KOPT-K1 (cell line): Measurements from ENCODE around the gene ZNF668.

Experiments
- H3K27ac ChIP-seq: fragments of 200-600 bp; sonication (generic); 2 replicates; pipeline ENCODE4 v1.5.1; 2016; ENCODE audit warnings: antibody characterized with exemption, mild to moderate bottlenecking, low read depth, low read length; ENCODE audit not compliant: poor library complexity, severe bottlenecking
- H3K36me3 ChIP-seq: fragments of 200-600 bp; sonication (generic); 2 replicates; pipeline ENCODE4 v1.5.1; 2017; ENCODE audit warnings: antibody characterized with exemption, mild to moderate bottlenecking, low read length, moderate library complexity; ENCODE audit not compliant: insufficient read depth
- H3K9me3 ChIP-seq: fragments of 200-600 bp; sonication (generic); 2 replicates; pipeline ENCODE4 v1.5.1; 2017; ENCODE audit warnings: antibody characterized with exemption, low read length, mild to moderate bottlenecking; ENCODE audit not compliant: insufficient read depth, poor library complexity, severe bottlenecking

The ZNF668 gene

DNA sequence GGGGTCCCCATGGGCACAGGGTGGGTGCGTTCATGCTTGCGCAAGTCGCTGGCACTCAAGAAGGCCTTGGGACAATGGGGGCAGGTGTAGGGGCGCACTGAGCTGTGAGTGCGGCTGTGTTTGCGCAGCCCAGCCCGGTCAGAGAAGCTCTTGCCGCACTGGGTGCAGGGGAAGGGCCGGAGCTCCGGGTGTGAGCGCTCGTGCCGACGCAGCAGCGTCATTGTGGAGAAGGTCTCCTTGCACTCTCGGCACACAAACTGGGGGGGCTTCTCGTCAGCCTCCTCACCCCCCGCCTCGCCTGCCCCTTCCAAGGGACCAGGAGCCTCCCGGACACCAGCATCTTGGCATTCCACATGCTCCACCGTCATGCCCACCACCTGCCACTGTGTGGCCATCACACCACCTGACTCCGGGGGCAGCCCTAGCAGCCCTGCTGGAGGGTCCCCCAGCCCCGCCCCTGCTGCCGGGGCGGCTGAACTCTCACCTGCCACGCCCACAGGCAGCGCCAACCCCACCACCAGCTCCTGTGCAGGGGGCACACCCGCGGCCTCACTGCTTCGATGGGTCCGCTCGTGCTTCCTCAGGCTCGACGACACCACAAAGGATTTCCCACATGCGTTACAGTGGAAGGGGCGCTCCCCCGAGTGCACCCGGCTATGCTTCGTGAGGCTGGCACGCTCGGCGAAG, 12.8 kb downstream of the ZNF668 start:
- Histone ChIP-seq H3K9me3 (no peaks in the 10 kb centered on the region), H3K36me3 (peaks cover 55% of the 10 kb centered on the region), H3K27ac (no peak overlapping the region)

- H3K36me3 ChIP-seq: peaks cover 22% of the 10 kb centered on the region
- no peak overlapping the region for H3K27ac ChIP-seq
- H3K9me3 ChIP-seq: no peaks in the 10 kb centered on the region
Measured at GRCh38 chr16:31055613-31056012, 18.4 kb downstream of the ZNF668 start.

GRCh38 chr16:31052114-31052513, 21.9 kb downstream of the ZNF668 start:
- H3K27ac ChIP-seq: no peak overlapping the region
- no peaks in the 10 kb centered on the region for H3K9me3 ChIP-seq
- no peaks in the 10 kb centered on the region for H3K36me3 ChIP-seq

DNA sequence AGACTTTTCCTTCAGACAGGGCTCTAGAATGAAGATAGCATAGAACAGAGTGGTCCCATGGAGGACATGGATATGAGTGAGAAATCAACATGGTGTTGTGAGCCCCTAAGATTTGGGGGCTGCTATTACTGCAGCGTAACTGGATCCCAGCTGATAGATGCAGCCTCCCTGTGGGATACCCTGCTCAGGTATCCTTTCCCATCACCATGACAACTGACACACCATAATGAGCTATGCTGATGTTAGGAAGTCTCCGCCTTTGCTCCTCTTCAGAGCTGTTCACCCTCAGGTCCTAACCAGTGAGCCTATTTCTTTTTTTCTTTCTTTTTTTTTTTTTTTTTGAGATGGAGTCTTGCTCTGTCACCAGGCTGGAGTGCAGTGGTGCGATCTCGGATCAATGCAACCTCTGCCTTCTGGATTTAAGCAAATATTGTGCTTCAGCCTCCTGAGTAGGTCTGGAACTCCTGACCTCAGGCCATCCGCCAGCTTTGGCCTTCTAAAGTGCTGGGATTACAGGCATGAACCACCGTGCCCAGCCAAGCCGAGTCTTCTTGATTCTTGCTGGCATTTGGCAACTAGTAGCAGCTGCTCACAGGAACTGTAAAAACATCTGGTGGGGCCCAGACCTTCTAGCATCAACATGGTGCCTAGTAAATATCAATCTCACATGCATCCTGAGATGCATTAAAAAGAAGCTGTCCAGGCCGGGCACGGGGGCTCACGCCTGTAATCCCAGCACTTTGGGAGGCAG, 23.6 kb downstream of the ZNF668 start:
- Histone ChIP-seq H3K9me3 (no peaks in the 10 kb centered on the region), H3K27ac (no peak overlapping the region), H3K36me3 (no peaks in the 10 kb centered on the region)

DNA sequence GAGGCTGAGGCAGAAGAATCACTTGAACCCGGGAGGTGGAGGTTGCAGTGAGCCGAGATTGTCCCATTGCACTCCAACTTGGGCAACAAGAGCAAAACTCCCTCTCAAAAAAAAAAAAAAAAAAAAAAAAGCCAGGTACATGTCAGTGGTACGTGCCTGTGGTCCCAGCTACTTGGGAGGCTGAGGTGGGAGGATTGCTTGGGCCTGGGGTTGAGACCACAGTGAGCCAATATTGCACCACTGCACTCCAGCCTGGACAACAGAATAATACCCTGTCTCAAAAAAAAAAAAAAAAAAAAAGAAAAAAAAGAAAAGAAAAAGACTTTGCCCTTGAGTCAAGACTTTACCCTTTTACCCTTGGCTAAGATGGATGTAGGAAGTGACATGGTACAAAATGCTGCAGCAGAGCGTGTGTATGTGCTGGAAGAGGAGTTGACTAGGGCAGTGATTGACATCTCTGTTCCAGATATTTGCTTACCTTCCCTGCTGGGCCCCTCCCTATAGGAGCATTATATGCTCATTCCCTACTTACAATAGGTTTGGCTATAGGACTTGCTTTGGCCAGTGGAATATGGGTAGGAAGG, 30.1 kb downstream of the ZNF668 start:
- no peaks in the 10 kb centered on the region for H3K9me3 ChIP-seq
- no peak overlapping the region for H3K27ac ChIP-seq
- peaks cover 15% of the 10 kb centered on the region; the same call in 1 of the 2 replicates for H3K36me3 ChIP-seq

- Histone ChIP-seq H3K27ac (no peak overlapping the region), H3K9me3 (no peaks in the 10 kb centered on the region), H3K36me3 (peaks cover 18% of the 10 kb centered on the region; the same call in 1 of the 2 replicates)
Measured at GRCh38 chr16:31043352-31043751, 30.7 kb downstream of the ZNF668 start.

- Histone ChIP-seq H3K9me3 (no peaks in the 10 kb centered on the region), H3K27ac (no peak overlapping the region), H3K36me3 (peaks cover 22% of the 10 kb centered on the region; the same call in 1 of the 2 replicates)
Measured at GRCh38 chr16:31042866-31043265, 31.2 kb downstream of the ZNF668 start.

- H3K36me3 ChIP-seq: peaks cover 24% of the 10 kb centered on the region; the same call in 1 of the 2 replicates
- no peak overlapping the region for H3K27ac ChIP-seq
- no peaks in the 10 kb centered on the region for H3K9me3 ChIP-seq
Measured at GRCh38 chr16:31038993-31039392, 35.0 kb downstream of the ZNF668 start.

- Histone ChIP-seq H3K36me3 (peaks cover 24% of the 10 kb centered on the region; the same call in 1 of the 2 replicates), H3K27ac (no peak overlapping the region), H3K9me3 (no peaks in the 10 kb centered on the region)
Measured at GRCh38 chr16:31036691-31037090, 37.3 kb downstream of the ZNF668 start.

DNA sequence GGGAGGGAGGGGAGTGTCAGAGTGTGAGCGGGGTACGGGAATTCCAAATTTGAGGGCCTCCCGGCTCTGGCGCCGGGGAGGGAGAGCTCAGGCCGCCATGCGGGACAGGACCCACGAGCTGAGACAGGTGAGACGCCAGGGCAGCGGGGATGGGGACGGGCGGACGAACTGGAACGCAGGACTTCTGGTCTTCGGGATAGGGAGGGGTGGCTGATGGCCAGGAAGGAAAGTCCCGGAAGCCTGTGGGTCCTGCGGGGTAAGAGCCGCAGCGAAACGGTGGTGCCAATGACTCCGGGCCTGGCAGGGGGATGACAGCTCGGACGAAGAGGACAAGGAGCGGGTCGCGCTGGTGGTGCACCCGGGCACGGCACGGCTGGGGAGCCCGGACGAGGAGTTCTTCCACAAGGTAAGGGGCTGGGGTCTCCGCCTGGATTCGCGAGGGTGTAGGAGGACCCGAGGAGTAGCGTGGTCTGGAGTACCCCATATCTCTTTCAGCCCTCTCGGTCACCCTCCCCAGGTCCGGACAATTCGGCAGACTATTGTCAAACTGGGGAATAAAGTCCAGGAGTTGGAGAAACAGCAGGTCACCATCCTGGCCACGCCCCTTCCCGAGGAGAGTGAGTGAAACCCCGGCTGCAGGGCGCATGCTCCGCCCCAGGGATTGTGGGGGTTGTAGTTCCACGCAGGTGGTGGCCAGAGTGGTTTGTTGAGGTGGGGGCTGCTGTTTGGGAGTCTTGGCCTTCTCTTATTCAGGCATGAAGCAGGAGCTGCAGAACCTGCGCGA, 40.1 kb downstream of the ZNF668 start:
- H3K36me3 ChIP-seq: peaks cover 8% of the 10 kb centered on the region; the same call in 1 of the 2 replicates
- H3K9me3 ChIP-seq: no peaks in the 10 kb centered on the region
- peak overlapping the region; percentile 55 for H3K27ac ChIP-seq

DNA sequence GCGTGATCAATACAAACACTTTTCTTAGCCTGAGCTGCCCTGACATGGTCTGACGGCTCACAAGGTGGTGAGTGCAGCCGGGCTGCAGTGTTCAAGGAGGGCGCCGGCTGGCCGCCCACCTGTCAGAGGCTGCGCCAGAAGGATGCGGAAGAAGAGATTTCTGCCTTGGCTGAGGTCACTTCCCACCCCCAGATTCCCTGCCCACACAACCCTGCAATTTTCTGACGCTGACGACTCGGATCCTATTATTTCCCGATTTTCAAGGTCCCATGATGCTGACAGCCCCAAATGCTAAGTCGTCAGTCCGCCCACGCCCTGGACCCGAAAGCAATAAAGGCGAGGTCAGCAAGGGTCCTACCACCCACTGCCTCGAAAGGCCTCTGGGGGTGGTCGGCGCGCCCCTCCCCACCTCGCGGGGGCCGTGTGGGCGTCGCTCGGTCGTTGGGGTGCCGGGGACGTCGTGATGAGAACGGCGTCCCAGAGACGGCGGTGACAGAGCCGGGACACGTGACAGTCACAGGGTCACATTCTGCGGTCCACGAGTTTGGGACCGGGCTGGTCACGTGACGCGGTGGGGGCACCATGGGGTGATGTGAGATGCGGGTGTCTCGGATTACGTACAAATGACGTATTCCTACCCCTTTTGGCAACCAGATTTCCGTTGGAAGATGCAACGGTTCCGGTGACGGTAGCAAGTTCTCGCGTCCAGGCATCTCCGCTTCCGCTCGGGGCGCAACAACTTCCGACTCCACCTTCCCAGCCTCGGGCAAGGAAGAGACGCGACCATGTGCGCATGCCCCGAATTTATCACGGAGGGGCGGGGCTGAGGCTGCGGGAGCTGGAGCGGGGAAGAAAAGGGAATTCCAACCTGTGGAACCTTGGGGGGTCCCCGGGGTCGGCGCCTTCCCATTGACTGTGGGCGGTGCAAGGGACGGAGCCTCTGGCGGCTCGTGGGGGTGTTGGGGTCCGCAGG, 41.0 kb downstream of the ZNF668 start, which contains the start of gene STX4:
STX4 (plus strand) TSS at position 823 of the 973 bp plus-strand sequence. CDS start 248 bp downstream, outside the sequence.
- H3K36me3 ChIP-seq: peaks cover 4% of the 10 kb centered on the region; the same call in 1 of the 2 replicates
- H3K27ac ChIP-seq: peak within 1 kb of the TSS; percentile 55
- H3K9me3 ChIP-seq: no peaks in the 10 kb centered on the region

- no peaks in the 10 kb centered on the region for H3K9me3 ChIP-seq
- H3K27ac ChIP-seq: no peak overlapping the region
- no peaks in the 10 kb centered on the region for H3K36me3 ChIP-seq
Measured at GRCh38 chr16:31031276-31031675, 42.8 kb downstream of the ZNF668 start.

DNA sequence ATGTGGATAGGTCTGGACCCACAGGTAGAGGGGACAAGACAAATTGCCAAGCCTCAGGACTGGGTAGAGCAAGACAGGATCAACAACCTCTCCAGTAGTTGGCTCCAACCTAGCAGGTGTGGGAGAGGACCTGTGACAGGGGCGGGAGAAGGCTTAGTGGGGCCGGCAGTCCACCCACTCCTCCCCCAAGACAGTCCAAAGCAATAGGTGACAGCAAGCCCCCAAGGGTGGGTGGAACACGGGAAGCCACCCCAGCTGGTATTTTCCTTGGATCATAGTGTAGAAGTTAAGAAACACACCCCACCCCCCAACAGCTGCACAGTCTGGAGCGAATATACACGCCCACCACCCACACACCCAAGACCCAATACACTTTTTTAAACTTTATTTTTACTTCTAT, 44.8 kb downstream of the ZNF668 start:
- H3K36me3 ChIP-seq: no peaks in the 10 kb centered on the region
- H3K9me3 ChIP-seq: no peaks in the 10 kb centered on the region
- no peak overlapping the region for H3K27ac ChIP-seq

GRCh38 chr16:31025339-31025738, 48.7 kb downstream of the ZNF668 start:
- Histone ChIP-seq H3K9me3 (no peaks in the 10 kb centered on the region), H3K27ac (no peak overlapping the region), H3K36me3 (no peaks in the 10 kb centered on the region)
